Activated naive CD8-positive, alpha-beta T cell (primary cell): Measurements from ENCODE around the gene DOK5.

Experiments
- H3K27ac Mint-ChIP-seq: one replicate; pipeline ENCODE4 v1.8.0; 2021; ENCODE audit warnings: mixed read lengths
- H3K27me3 Mint-ChIP-seq: one replicate; pipeline ENCODE4 v1.8.0; 2021; ENCODE audit warnings: mixed read lengths
- H3K36me3 Mint-ChIP-seq: one replicate; pipeline ENCODE4 v1.8.0; 2021; ENCODE audit warnings: mixed read lengths
- H3K4me1 Mint-ChIP-seq: one replicate; pipeline ENCODE4 v1.8.0; 2021; ENCODE audit warnings: low read depth, mixed read lengths
- H3K4me3 Mint-ChIP-seq: one replicate; pipeline ENCODE4 v1.8.0; 2021; ENCODE audit warnings: mild to moderate bottlenecking, mixed read lengths
- H3K9me3 Mint-ChIP-seq: one replicate; pipeline ENCODE4 v1.8.0; 2021; ENCODE audit warnings: low read depth, mixed read lengths

DOK5 gene

GRCh38 chr20:54514028-54514607, 38.7 kb downstream of the DOK5 start:
- H3K9me3 Mint-ChIP-seq: peaks cover 7% of the 10 kb centered on the region
- H3K4me3 Mint-ChIP-seq: no peak overlapping the region
- H3K36me3 Mint-ChIP-seq: no peaks in the 10 kb centered on the region
- H3K4me1 Mint-ChIP-seq: no peaks in the 10 kb centered on the region
- H3K27me3 Mint-ChIP-seq: peaks cover 4% of the 10 kb centered on the region
- no peak overlapping the region for H3K27ac Mint-ChIP-seq

- peaks cover 7% of the 10 kb centered on the region for H3K9me3 Mint-ChIP-seq
These were observed 40.6 kb downstream of the DOK5 start for GRCh38 chr20:54515793-54516628.

GRCh38 chr20:54517241-54517975, 42.0 kb downstream of the DOK5 start:
- Mint-ChIP-seq H3K9me3 (peaks cover 4% of the 10 kb centered on the region), H3K27me3 (peaks cover 7% of the 10 kb centered on the region), H3K27ac (no peak overlapping the region), H3K4me3 (no peak overlapping the region), H3K36me3 (no peaks in the 10 kb centered on the region), H3K4me1 (no peaks in the 10 kb centered on the region)

More at GRCh38 chr20:54515793-54516628, 40.6 kb downstream of the DOK5 start:
- H3K4me1 Mint-ChIP-seq: no peaks in the 10 kb centered on the region
- no peak overlapping the region for H3K4me3 Mint-ChIP-seq
- H3K27ac Mint-ChIP-seq: no peak overlapping the region
- H3K27me3 Mint-ChIP-seq: peaks cover 4% of the 10 kb centered on the region
- H3K36me3 Mint-ChIP-seq: no peaks in the 10 kb centered on the region

- Mint-ChIP-seq H3K36me3 (no peaks in the 10 kb centered on the region), H3K27ac (no peak overlapping the region), H3K4me3 (no peak overlapping the region), H3K27me3 (peaks cover 19% of the 10 kb centered on the region), H3K4me1 (no peaks in the 10 kb centered on the region), H3K9me3 (no peaks in the 10 kb centered on the region)
These were observed 49.5 kb downstream of the DOK5 start for GRCh38 chr20:54524849-54525248.

GRCh38 chr20:54525916-54526590, 50.7 kb downstream of the DOK5 start:
- Mint-ChIP-seq H3K4me1 (no peaks in the 10 kb centered on the region), H3K27ac (no peak overlapping the region), H3K9me3 (no peaks in the 10 kb centered on the region), H3K4me3 (no peak overlapping the region), H3K36me3 (no peaks in the 10 kb centered on the region), H3K27me3 (peaks cover 22% of the 10 kb centered on the region)

GRCh38 chr20:54526801-54527200, 51.4 kb downstream of the DOK5 start:
- Mint-ChIP-seq H3K4me3 (no peak overlapping the region), H3K4me1 (no peaks in the 10 kb centered on the region), H3K27me3 (peaks cover 22% of the 10 kb centered on the region), H3K9me3 (no peaks in the 10 kb centered on the region), H3K27ac (no peak overlapping the region), H3K36me3 (no peaks in the 10 kb centered on the region)

- no peaks in the 10 kb centered on the region for H3K36me3 Mint-ChIP-seq
- no peak overlapping the region for H3K4me3 Mint-ChIP-seq
- H3K27ac Mint-ChIP-seq: no peak overlapping the region
- peaks cover 5% of the 10 kb centered on the region for H3K9me3 Mint-ChIP-seq
- peaks cover 15% of the 10 kb centered on the region for H3K27me3 Mint-ChIP-seq
- no peaks in the 10 kb centered on the region for H3K4me1 Mint-ChIP-seq
These were observed 57.2 kb downstream of the DOK5 start for GRCh38 chr20:54532573-54532972.

GRCh38 chr20:54534101-54534500, 58.7 kb downstream of the DOK5 start:
- Mint-ChIP-seq H3K27ac (no peak overlapping the region), H3K4me3 (no peak overlapping the region), H3K36me3 (no peaks in the 10 kb centered on the region), H3K27me3 (peaks cover 13% of the 10 kb centered on the region), H3K9me3 (peaks cover 13% of the 10 kb centered on the region), H3K4me1 (no peaks in the 10 kb centered on the region)

GRCh38 chr20:54535033-54535432, 59.6 kb downstream of the DOK5 start:
- no peaks in the 10 kb centered on the region for H3K36me3 Mint-ChIP-seq
- no peak overlapping the region for H3K27ac Mint-ChIP-seq
- H3K4me3 Mint-ChIP-seq: no peak overlapping the region
- peaks cover 13% of the 10 kb centered on the region for H3K9me3 Mint-ChIP-seq
- H3K4me1 Mint-ChIP-seq: no peaks in the 10 kb centered on the region
- H3K27me3 Mint-ChIP-seq: peaks cover 11% of the 10 kb centered on the region

- H3K4me1 Mint-ChIP-seq: no peaks in the 10 kb centered on the region
- no peak overlapping the region for H3K4me3 Mint-ChIP-seq
- H3K9me3 Mint-ChIP-seq: peaks cover 13% of the 10 kb centered on the region
- no peak overlapping the region for H3K27ac Mint-ChIP-seq
- no peaks in the 10 kb centered on the region for H3K36me3 Mint-ChIP-seq
- peaks cover 9% of the 10 kb centered on the region for H3K27me3 Mint-ChIP-seq
These were observed 60.4 kb downstream of the DOK5 start for GRCh38 chr20:54535746-54536145.

GRCh38 chr20:54539521-54540046, 64.2 kb downstream of the DOK5 start:
- Mint-ChIP-seq H3K4me3 (no peak overlapping the region), H3K27me3 (peaks cover 6% of the 10 kb centered on the region), H3K36me3 (no peaks in the 10 kb centered on the region), H3K9me3 (peaks cover 13% of the 10 kb centered on the region), H3K4me1 (no peaks in the 10 kb centered on the region), H3K27ac (no peak overlapping the region)

- Mint-ChIP-seq H3K4me3 (no peak overlapping the region), H3K9me3 (peaks cover 4% of the 10 kb centered on the region), H3K36me3 (no peaks in the 10 kb centered on the region), H3K27me3 (peaks cover 3% of the 10 kb centered on the region), H3K27ac (no peak overlapping the region), H3K4me1 (no peaks in the 10 kb centered on the region)
These were observed 68.0 kb downstream of the DOK5 start for GRCh38 chr20:54543369-54543768.

GRCh38 chr20:54545676-54546358, 70.4 kb downstream of the DOK5 start:
- Mint-ChIP-seq H3K36me3 (no peaks in the 10 kb centered on the region), H3K27me3 (peaks cover 3% of the 10 kb centered on the region), H3K4me1 (peaks cover 3% of the 10 kb centered on the region), H3K27ac (no peak overlapping the region), H3K9me3 (no peaks in the 10 kb centered on the region), H3K4me3 (no peak overlapping the region)

GRCh38 chr20:54548849-54549248, 73.5 kb downstream of the DOK5 start:
- peaks cover 3% of the 10 kb centered on the region for H3K4me1 Mint-ChIP-seq
- no peaks in the 10 kb centered on the region for H3K36me3 Mint-ChIP-seq
- no peak overlapping the region for H3K27ac Mint-ChIP-seq
- H3K9me3 Mint-ChIP-seq: no peaks in the 10 kb centered on the region
- H3K27me3 Mint-ChIP-seq: peaks cover under 1% of the 10 kb centered on the region
- no peak overlapping the region for H3K4me3 Mint-ChIP-seq
